Left ventricle myocardium superior (tissue), 1 donor: Measurements from ENCODE around the gene AAK1. TPM values are rescaled to one million over a fixed set of nuclear protein-coding genes. Genes with fewer than 3 reads are reported as not detected.

ENCODE experiments used
- ATAC-seq: fragments of 200-7000 bp; cut with Tn5 transposase; one replicate; pipeline ENCODE4 v1.9.1; 2020; ENCODE audit warnings: mild to moderate bottlenecking, moderate library complexity
- DNase-seq: peaks from one replicate; pipeline ENCODE4 v3.0.0-alpha.2; 2020
- intact Hi-C: fragments of 100-400 bp; cut with micrococcal nuclease; formaldehyde crosslinking; loops from one replicate; pipeline ENCODE4 v1.11.0; 2022
- total RNA-seq: library from RNA; stranded (reverse); fragmentation: NEBNext Ultra II Directional; extraction: Animal tissue kit (Norgen Biotek cat#: 25700); gene quantifications from one replicate; pipeline ENCODE4 v1.2.1, GENCODE V29; 2021
- donor health status: DM: no; HTN: yes; CAD: no; lungs with severe emphysema.

Gene AAK1
- total RNA-seq, 1 donor from 2014 or later = 91.1 TPM

GRCh38 chr2:69521747-69522146 lies 121.8 kb downstream of the AAK1 start:
- no peak for DNase-seq
- intact Hi-C loops = no loop called here
- no peak for ATAC-seq

- intact Hi-C loops = no loop called here
- ATAC-seq = peak; percentile 25
Observed at GRCh38 chr2:69518841-69519240, 124.7 kb downstream of the AAK1 start.

GRCh38 chr2:69517410-69517809 lies 126.1 kb downstream of the AAK1 start:
- ATAC-seq (no peak), DNase-seq (no peak)
- intact Hi-C loops = no loop called here

More at GRCh38 chr2:69518841-69519240, 124.7 kb downstream of the AAK1 start:
- DNase-seq = peak; percentile 36

- intact Hi-C loops = no loop called here
- ATAC-seq (no peak), DNase-seq (no peak)
Observed at GRCh38 chr2:69514819-69515218, 128.7 kb downstream of the AAK1 start.

- peak; percentile 39 for ATAC-seq
Observed at GRCh38 chr2:69514406-69514805, 129.1 kb downstream of the AAK1 start.

GRCh38 chr2:69512446-69512845 lies 131.1 kb downstream of the AAK1 start:
- intact Hi-C loops = no loop called here
- DNase-seq = no peak
- ATAC-seq = peak; percentile 79

More at GRCh38 chr2:69514406-69514805, 129.1 kb downstream of the AAK1 start:
- peak; percentile 43 for DNase-seq
- intact Hi-C loops = no loop called here

GRCh38 chr2:69510204-69510603 lies 133.3 kb downstream of the AAK1 start:
- ATAC-seq (no peak), DNase-seq (no peak)
- intact Hi-C loops = no loop called here

- DNase-seq (no peak), ATAC-seq (no peak)
- intact Hi-C loops = no loop called here
Observed at GRCh38 chr2:69509750-69510140, 133.8 kb downstream of the AAK1 start.

GRCh38 chr2:69509011-69509749 lies 134.4 kb downstream of the AAK1 start:
- ATAC-seq (peak; percentile 41), DNase-seq (no peak)
- intact Hi-C loops = no loop called here

GRCh38 chr2:69505710-69506109 lies 137.8 kb downstream of the AAK1 start:
- intact Hi-C loops = no loop called here
- no peak for ATAC-seq
- no peak for DNase-seq

GRCh38 chr2:69501301-69501700 lies 142.2 kb downstream of the AAK1 start:
- intact Hi-C loops = no loop called here
- DNase-seq (no peak), ATAC-seq (no peak)

GRCh38 chr2:69499966-69500365 lies 143.6 kb downstream of the AAK1 start:
- intact Hi-C loops = no loop called here
- ATAC-seq (no peak), DNase-seq (no peak)

GRCh38 chr2:69499242-69499641 lies 144.3 kb downstream of the AAK1 start:
- ATAC-seq (no peak), DNase-seq (no peak)
- intact Hi-C loops = no loop called here

GRCh38 chr2:69495861-69496260 lies 147.7 kb downstream of the AAK1 start:
- ATAC-seq (no peak), DNase-seq (no peak)
- intact Hi-C loops = no loop called here

GRCh38 chr2:69495008-69495407 lies 148.5 kb downstream of the AAK1 start:
- ATAC-seq (no peak), DNase-seq (no peak)
- intact Hi-C loops = no loop called here

- ATAC-seq = no peak
- no peak for DNase-seq
- intact Hi-C loops = no loop called here
Observed at GRCh38 chr2:69494126-69494525, 149.4 kb downstream of the AAK1 start.

- ATAC-seq (peak; percentile 83), DNase-seq (peak; percentile 45)
- intact Hi-C loops = no loop called here
Observed at GRCh38 chr2:69493268-69493667, 150.3 kb downstream of the AAK1 start.

- DNase-seq (no peak), ATAC-seq (no peak)
- intact Hi-C loops = no loop called here
Observed at GRCh38 chr2:69491864-69492263, 151.7 kb downstream of the AAK1 start.

- DNase-seq = no peak
- intact Hi-C loops = no loop called here
- ATAC-seq = no peak
Observed at GRCh38 chr2:69490486-69490885, 153.1 kb downstream of the AAK1 start.

GRCh38 chr2:69489793-69490192 lies 153.7 kb downstream of the AAK1 start:
- no peak for ATAC-seq
- DNase-seq = no peak
- intact Hi-C loops = no loop called here

- intact Hi-C loops = no loop called here
- DNase-seq (no peak), ATAC-seq (no peak)
Observed at GRCh38 chr2:69483696-69484095, 159.8 kb downstream of the AAK1 start.
